Fibroblast of villous mesenchyme (primary cell): Measurements from ENCODE around the gene ABHD12B. TPM values are rescaled to one million over a fixed set of nuclear protein-coding genes. Genes with fewer than 3 reads are reported as not detected.
"Not testable (repeated sequence)": the region's sequence is repeated elsewhere in the genome, so short reads cannot be mapped to it uniquely, and the experiment has no call there.

Source experiments
- DNase-seq: peaks from one replicate; pipeline ENCODE4 v3.0.0-alpha.2; 2010; ENCODE audit warnings: low read depth
- H3K4me3 ChIP-seq: 2 replicates; pipeline ENCODE4 v1.5.1; 2011; ENCODE audit warnings: low read depth, mild to moderate bottlenecking, low read length
- total RNA-seq: library from RNA; depleted of rRNA; stranded (reverse); fragments of >200 nt; gene quantifications from 2 replicates; pipeline ENCODE4 v1.2.3, GENCODE V29; 2012
- TF ChIP-seq, protein P1 (sequence below): IDR thresholded peaks from 2 replicates; pipeline ENCODE4 v1.5.1; 2012; ENCODE audit warnings: low read depth, mild to moderate bottlenecking, low read length; ENCODE audit not compliant: insufficient read depth

Gene ABHD12B
- total RNA-seq, 1 donor = not detected

DNA sequence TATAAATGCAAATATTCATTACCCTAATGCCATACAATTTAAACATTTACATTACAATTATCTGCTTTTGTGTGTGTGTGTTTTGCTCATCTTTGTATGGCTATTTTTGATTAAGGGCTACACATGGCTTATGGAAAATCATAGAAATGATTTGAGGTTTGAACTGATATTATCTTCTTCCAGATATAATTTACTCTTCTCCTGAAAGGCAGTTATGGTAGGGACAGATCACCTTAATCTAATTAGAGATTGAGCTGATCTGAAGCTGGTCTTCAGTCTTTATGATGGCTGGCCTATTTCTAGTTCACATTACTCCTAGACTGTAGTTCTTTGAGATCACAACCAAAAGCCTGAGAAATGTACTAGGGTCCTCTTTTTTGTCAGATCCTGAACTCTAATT is 15.6 kb downstream of the ABHD12B start:
- no peak for DNase-seq
- TF ChIP-seq, protein P1, sequence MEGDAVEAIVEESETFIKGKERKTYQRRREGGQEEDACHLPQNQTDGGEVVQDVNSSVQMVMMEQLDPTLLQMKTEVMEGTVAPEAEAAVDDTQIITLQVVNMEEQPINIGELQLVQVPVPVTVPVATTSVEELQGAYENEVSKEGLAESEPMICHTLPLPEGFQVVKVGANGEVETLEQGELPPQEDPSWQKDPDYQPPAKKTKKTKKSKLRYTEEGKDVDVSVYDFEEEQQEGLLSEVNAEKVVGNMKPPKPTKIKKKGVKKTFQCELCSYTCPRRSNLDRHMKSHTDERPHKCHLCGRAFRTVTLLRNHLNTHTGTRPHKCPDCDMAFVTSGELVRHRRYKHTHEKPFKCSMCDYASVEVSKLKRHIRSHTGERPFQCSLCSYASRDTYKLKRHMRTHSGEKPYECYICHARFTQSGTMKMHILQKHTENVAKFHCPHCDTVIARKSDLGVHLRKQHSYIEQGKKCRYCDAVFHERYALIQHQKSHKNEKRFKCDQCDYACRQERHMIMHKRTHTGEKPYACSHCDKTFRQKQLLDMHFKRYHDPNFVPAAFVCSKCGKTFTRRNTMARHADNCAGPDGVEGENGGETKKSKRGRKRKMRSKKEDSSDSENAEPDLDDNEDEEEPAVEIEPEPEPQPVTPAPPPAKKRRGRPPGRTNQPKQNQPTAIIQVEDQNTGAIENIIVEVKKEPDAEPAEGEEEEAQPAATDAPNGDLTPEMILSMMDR = no peak
- H3K4me3 ChIP-seq = no peak overlapping the region

DNA sequence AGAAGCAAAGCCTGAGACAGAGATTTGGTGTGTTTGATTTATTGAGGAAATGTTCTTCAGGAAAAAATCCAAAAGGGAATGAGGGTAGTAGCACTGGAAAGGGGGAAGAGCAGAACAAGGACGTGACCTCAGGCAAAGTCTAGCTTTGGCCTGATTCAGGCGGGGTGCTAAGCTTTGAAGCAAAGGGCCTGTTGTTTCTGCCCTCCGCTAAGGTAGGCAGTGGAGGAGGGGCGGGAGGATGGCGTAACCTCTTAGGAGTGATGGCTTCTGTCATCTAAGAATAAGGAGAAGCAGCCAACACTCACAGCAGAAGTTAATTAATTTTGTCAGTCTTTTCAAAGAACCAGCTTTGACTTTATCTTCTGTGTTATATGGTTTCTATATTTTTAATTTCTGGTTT is 20.4 kb downstream of the ABHD12B start:
- DNase-seq = no peak
- TF ChIP-seq, protein P1 = no peak
- no peak overlapping the region for H3K4me3 ChIP-seq

DNA sequence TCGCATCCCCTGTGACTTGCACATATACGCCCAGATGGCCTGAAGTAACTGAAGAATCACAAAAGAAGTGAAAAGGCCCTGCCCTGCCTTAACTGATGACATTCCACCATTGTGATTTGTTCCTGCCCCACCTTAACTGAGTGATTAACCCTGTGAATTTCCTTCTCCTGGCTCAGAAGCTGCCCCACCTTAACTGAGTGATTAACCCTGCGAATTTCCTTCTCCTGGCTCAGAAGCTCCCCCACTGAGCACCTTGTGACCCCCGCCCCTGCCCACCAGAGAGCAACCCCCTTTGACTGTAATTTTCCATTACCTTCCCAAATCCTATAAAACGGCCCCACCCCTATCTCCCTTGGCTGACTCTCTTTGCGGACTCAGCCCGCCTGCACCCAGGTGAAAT is 24.6 kb downstream of the ABHD12B start:
- DNase-seq = not testable (repeated sequence)

DNA sequence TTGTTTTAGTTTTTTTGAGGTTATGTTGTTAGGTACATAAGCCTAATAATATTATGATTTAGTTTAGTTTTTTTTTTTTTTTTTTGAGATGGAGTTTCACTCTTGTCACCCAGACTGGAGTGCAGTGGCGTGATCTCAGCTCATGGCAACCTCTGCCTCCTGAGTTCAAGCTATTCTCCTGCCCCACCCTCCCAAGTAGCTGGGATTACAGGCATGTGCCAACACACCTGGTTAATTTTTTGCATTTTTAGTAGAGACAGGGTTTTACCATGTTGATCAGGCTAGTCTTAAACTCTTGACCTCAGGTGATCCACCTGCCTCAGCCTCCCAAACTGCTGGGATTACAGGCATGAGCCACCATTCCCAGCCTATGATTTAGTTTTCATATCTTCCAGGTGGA is 25.2 kb downstream of the ABHD12B start:
- DNase-seq, H3K4me3 ChIP-seq: not testable (repeated sequence)

More for the DNA sequence above, 24.6 kb downstream of the ABHD12B start:
- not testable (repeated sequence) for H3K4me3 ChIP-seq

DNA sequence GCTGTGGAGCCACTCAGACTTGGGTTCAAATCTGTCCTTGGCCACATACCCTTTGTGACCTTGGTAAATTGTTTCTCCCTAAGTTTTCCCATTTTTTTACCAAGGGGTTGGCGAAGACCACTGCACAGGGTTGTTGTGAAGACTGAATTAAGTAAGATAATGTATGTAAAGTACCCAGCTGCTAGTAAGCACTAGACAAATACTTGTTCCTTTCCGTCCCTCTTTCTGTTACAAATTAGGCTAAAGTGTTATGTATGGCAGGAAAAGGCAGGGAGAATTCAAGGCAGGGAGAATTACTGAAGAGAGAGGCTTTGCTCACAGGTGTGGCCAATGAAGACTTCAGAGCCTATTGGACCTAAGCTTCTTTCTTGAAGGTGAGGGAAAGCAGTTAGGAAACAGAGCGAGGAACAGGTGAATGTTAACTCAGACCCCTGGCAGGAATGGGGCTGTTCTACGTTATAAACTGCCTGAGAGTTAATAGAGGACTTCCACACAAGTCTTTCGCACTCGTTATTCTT is 25.9 kb downstream of the ABHD12B start:
- TF ChIP-seq, protein P1 = no peak
- no peak for DNase-seq
- no peak overlapping the region for H3K4me3 ChIP-seq

DNA sequence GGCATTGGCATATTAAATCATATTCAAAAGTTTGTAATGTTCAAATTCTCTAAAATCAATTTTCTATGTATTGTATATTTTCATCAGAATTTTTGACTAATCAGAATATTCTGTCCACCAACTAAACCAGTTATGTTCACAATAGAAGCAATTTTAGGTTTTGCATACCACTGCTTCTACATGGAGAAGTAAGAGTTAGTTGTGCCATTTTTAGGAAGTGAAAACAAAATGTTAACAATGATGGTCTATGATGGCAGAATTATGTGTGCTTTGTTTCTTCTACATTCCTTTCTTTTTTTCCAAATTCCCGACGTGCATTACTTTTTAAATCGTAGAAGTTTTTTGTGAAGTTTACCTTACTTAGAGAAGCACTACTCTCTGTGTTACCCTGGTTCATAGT is 29.5 kb downstream of the ABHD12B start:
- no peak for DNase-seq
- H3K4me3 ChIP-seq = no peak overlapping the region
- TF ChIP-seq, protein P1 = no peak

DNA sequence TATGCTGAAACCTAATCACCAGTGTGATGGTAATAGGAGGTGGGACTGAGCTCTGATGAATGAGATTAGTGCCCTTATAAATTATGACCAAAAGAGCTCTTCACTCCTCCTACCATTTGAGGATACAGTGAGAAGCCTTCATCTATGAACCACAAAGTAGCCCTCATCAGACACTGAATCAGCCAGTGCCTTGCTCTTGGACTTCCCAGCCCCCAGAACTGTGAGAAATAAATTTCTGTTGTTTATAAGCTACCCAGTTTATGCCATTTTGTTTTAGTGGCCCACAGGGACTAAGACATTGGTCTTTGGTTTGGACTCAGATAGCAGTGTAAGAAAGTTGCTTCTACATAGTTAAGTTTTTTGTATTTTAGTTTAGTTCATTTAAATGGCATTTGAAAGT is 32.9 kb downstream of the ABHD12B start:
- TF ChIP-seq, protein P1 = no peak
- DNase-seq = no peak
- H3K4me3 ChIP-seq = no peak overlapping the region

DNA sequence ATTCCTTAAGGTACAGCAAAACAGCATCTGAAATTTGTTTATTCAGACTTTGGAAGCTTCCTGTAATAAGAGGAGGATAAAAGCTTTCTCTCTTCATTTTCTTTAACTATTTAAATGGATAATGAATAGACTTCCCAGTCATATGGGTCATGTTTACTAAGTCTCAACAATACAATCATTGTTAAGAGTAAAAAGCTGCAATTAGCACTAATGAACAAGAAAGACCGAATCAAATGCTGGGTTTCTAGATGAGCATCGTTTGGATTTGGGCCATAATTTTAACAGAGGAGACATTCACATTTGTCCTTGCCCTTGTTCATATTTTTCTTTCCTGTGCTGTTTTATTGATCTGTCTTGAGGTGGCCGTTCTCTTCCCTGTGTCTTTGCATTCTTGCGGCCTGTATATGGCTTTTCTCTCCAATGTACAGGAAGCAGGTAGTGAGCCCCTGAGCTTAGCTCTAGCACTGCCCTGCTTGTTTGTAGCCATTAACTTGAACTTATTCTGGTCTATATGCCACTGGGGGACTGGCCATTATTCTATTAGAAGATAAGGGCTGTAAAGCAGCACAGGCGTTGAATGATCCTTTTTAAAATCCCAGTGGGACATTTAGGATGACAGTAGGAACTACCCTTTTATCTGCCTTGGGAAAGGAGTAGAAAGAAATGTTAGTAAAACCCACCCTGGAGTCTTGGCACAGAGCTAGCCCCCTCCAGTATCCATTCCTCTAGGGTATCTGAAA is 34.6 kb downstream of the ABHD12B start:
- TF ChIP-seq, protein P1 = no peak
- no peak overlapping the region for H3K4me3 ChIP-seq
- no peak for DNase-seq
